Measurements from ENCODE around the gene ABI3BP.

Gene ABI3BP

GRCh38 chr3:100813828-100814227, 179.4 kb downstream of the ABI3BP start:
- TF ChIP-seq CTCF (IDR thresholded peaks at IDR 0.05; ENCODE audit: unreplicated experiment in 3 of 3), result no peak
- no peaks in the 10 kb centered on the region for H3K9me3 Mint-ChIP-seq
- H3K4me3 Mint-ChIP-seq, result no peak overlapping the region
- H3K27me3 Mint-ChIP-seq (ENCODE audit: low read depth), result no peaks in the 10 kb centered on the region
- H3K36me3 Mint-ChIP-seq (ENCODE audit: low read depth), result no peaks in the 10 kb centered on the region
- no peaks in the 10 kb centered on the region for H3K4me1 Mint-ChIP-seq
- no peak overlapping the region for H3K27ac Mint-ChIP-seq

- H3K27ac Mint-ChIP-seq, result no peak overlapping the region
- no peak for TF ChIP-seq CTCF (IDR thresholded peaks at IDR 0.05; ENCODE audit: unreplicated experiment in 3 of 3)
- no peaks in the 10 kb centered on the region for H3K36me3 Mint-ChIP-seq (ENCODE audit: low read depth)
- no peaks in the 10 kb centered on the region for H3K4me1 Mint-ChIP-seq
- H3K9me3 Mint-ChIP-seq, result no peaks in the 10 kb centered on the region
- no peaks in the 10 kb centered on the region for H3K27me3 Mint-ChIP-seq (ENCODE audit: low read depth)
- no peak overlapping the region for H3K4me3 Mint-ChIP-seq
These were observed 181.3 kb downstream of the ABI3BP start for GRCh38 chr3:100811779-100812507.

GRCh38 chr3:100810671-100811070, 182.6 kb downstream of the ABI3BP start:
- Mint-ChIP-seq H3K27ac (no peak overlapping the region), H3K36me3 (ENCODE audit: low read depth) (no peaks in the 10 kb centered on the region), H3K27me3 (ENCODE audit: low read depth) (no peaks in the 10 kb centered on the region), H3K4me1 (no peaks in the 10 kb centered on the region), H3K4me3 (no peak overlapping the region), H3K9me3 (no peaks in the 10 kb centered on the region)
- TF ChIP-seq CTCF (IDR thresholded peaks at IDR 0.05; ENCODE audit: unreplicated experiment in 3 of 3), result no peak

- TF ChIP-seq CTCF (IDR thresholded peaks at IDR 0.05; ENCODE audit: unreplicated experiment in 3 of 3), result no peak
- peak overlapping the region in 2 of 3 experiments; percentile 50 to 79 for H3K27ac Mint-ChIP-seq
- no peak overlapping the region for H3K4me3 Mint-ChIP-seq
- H3K9me3 Mint-ChIP-seq, result no peaks in the 10 kb centered on the region
- H3K4me1 Mint-ChIP-seq, result peaks cover 18% of the 10 kb centered on the region
- no peaks in the 10 kb centered on the region for H3K27me3 Mint-ChIP-seq (ENCODE audit: low read depth)
- no peaks in the 10 kb centered on the region for H3K36me3 Mint-ChIP-seq (ENCODE audit: low read depth)
These were observed 188.6 kb downstream of the ABI3BP start for GRCh38 chr3:100804631-100805030.

- no peak overlapping the region for H3K4me3 Mint-ChIP-seq
- H3K4me1 Mint-ChIP-seq, result peaks cover 18% of the 10 kb centered on the region
- peak overlapping the region; percentile 50 to 79 (median 61) for H3K27ac Mint-ChIP-seq
- no peaks in the 10 kb centered on the region for H3K36me3 Mint-ChIP-seq (ENCODE audit: low read depth)
- H3K9me3 Mint-ChIP-seq, result no peaks in the 10 kb centered on the region
- no peaks in the 10 kb centered on the region for H3K27me3 Mint-ChIP-seq (ENCODE audit: low read depth)
- no peak for TF ChIP-seq CTCF (IDR thresholded peaks at IDR 0.05; ENCODE audit: unreplicated experiment in 3 of 3)
These were observed 189.5 kb downstream of the ABI3BP start for GRCh38 chr3:100803711-100804110.

GRCh38 chr3:100802126-100802525, 191.1 kb downstream of the ABI3BP start:
- no peaks in the 10 kb centered on the region for H3K27me3 Mint-ChIP-seq (ENCODE audit: low read depth)

More at GRCh38 chr3:100802126-100802525, 191.1 kb downstream of the ABI3BP start:
- no peak overlapping the region for H3K4me3 Mint-ChIP-seq
- no peaks in the 10 kb centered on the region for H3K36me3 Mint-ChIP-seq (ENCODE audit: low read depth)
- H3K27ac Mint-ChIP-seq, result peak overlapping the region in 2 of 3 experiments; percentile 68 to 87
- H3K4me1 Mint-ChIP-seq, result peaks cover 25% of the 10 kb centered on the region
- no peak for TF ChIP-seq CTCF (IDR thresholded peaks at IDR 0.05; ENCODE audit: unreplicated experiment in 3 of 3)
- H3K9me3 Mint-ChIP-seq, result no peaks in the 10 kb centered on the region
